Subcutaneous adipose tissue (tissue), 4 donors: ENCODE results near the gene CMTR2. TPM values are rescaled to one million over a fixed set of nuclear protein-coding genes. Genes with fewer than 3 reads are reported as not detected.

Experiments used
- total RNA-seq, 4 donors: library from RNA; depleted of rRNA; stranded (reverse); fragments of >200 nt; gene quantifications; one replicate each; pipeline ENCODE4 v1.1.0, GENCODE V29; 2016
- TF ChIP-seq, protein P1 (sequence below): fragments of 450-650 bp; IDR thresholded peaks from one replicate; pipeline ENCODE4 v1.5.1; 2016; ENCODE audit warnings: low read depth, mild to moderate bottlenecking, control low read depth, antibody characterized with exemption, moderate library complexity

The CMTR2 gene
- total RNA-seq, 4 donors from 2014 or later = 18.3 to 34.2 (median 24.9) TPM

DNA sequence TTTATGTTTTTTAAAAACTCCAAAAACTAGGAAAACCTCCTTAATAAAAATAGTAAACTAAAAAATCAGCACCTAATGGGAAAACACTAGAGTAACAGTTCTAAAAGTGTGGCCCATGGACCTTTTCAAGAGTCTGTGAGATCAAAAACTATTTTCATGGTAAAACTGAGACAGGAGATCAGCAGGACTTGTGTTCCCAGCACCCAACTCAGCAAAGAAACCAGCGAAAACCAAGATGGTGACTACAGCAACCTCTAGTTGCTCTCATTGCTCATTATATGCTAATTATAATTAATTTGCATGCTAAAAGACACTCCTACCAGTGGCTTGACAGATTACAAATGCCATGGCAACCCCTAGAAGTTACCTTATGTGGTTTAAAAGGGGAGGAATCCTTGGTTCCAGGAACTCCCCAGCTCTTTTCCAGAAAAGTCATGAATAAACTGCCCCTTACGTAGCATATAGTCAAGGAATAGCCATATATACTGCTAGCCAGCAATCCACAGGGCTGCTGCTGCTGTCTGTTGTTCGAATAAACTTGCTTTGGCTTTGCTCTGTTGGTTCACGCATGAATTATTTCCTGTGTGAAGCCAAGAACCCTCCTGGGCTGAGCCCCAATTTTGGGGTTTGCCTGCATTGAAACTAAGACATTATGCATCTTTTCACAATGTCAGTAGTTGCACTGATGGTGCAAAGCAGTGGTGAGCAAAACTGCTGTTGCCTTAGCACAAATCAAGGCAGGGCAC lies 12.4 kb downstream of the CMTR2 start:
- TF ChIP-seq, protein P1, sequence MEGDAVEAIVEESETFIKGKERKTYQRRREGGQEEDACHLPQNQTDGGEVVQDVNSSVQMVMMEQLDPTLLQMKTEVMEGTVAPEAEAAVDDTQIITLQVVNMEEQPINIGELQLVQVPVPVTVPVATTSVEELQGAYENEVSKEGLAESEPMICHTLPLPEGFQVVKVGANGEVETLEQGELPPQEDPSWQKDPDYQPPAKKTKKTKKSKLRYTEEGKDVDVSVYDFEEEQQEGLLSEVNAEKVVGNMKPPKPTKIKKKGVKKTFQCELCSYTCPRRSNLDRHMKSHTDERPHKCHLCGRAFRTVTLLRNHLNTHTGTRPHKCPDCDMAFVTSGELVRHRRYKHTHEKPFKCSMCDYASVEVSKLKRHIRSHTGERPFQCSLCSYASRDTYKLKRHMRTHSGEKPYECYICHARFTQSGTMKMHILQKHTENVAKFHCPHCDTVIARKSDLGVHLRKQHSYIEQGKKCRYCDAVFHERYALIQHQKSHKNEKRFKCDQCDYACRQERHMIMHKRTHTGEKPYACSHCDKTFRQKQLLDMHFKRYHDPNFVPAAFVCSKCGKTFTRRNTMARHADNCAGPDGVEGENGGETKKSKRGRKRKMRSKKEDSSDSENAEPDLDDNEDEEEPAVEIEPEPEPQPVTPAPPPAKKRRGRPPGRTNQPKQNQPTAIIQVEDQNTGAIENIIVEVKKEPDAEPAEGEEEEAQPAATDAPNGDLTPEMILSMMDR = no peak

DNA sequence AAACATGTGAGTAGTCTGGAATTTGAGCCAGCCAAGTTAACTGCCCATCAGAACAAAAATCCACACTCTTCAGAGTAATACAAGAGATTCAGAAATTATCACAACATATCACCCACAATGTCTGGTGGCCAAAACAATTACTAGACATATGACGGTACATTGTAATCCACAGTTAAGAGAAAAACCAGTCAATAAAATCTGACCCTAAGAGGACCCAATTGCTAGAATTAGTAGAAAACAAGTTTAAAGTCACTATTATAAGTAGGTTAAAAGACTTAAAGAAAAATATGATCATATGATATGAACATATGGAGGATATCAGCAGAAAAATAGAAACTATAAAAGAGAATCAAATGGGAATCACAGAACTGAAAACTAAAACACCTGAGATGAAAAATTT lies 15.8 kb downstream of the CMTR2 start:
- TF ChIP-seq, protein P1 = no peak

DNA sequence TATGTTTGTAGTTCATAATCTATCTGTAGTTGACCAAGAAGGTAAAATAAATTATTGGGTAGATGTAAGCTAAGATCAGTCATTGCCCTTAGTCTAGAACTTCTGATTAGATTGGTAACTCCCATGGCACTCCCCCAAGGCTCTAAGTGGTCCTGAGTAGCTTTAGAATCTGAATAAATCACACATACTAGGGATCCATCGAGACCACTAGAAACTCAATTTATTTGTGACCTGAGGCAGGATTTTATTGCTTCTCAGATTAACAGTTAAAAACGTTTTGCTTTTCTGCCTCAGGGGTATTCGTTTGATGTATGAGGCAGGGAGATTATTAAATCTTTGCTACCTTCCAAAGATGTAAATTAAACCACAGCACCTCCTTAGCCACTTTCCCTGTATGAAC lies 24.9 kb downstream of the CMTR2 start:
- TF ChIP-seq, protein P1 = no peak

DNA sequence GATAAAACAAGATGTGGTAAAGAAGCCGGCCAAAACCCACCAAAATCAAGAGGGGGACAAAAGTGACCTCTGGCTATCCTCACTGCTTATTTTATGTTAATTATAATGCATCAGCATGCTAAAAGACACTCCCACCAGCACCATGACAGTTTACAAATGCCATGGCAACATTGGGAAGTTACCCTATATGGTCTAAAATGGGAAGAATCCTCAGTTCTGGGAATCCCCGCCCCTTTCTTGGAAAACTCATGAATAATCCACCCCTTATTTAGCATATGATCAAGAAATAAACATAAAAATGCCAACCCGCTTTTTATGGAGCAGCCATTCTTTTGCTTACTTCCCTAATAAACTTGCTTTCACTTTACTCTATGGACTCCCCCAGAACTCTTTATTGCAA lies 25.6 kb downstream of the CMTR2 start:
- TF ChIP-seq, protein P1 = no peak

DNA sequence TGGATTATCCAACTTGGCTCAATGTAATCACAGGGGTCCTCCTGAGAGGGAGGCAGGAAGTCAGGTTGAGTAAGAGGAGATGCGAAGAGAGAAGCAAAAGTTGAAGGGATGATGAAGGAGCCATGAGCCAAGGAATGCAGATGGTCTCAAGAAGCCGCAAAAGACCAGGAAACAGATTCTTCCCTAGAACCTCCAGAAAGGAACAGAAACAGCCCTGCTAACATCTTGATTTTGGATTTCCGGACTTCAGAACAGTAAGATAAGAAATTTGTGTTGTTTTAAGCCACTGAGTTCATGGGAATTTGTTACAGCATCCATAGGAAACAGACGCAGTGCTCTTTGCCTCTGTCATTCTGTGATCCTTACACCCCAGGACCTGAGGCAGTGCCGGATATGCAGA lies 26.8 kb downstream of the CMTR2 start:
- TF ChIP-seq, protein P1 = no peak

DNA sequence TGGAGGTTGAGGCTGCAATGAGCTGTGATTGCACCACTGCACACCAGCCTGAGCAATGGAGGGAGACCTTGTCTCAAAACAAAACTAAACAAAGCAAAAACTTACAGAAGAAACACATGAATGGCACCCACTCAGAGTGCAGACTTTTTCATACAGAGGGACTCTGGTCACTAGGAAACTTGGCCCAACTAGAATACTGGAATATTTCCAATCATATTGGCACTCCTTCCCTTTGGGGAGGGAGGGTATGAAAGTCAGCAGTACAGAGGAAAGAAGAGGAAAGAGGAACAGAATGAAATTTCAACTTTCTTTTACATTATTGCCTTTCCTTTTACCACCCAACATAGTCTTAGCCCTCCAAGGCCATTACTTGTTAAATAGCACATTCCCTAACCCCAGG lies 28.2 kb downstream of the CMTR2 start:
- TF ChIP-seq, protein P1 = no peak

DNA sequence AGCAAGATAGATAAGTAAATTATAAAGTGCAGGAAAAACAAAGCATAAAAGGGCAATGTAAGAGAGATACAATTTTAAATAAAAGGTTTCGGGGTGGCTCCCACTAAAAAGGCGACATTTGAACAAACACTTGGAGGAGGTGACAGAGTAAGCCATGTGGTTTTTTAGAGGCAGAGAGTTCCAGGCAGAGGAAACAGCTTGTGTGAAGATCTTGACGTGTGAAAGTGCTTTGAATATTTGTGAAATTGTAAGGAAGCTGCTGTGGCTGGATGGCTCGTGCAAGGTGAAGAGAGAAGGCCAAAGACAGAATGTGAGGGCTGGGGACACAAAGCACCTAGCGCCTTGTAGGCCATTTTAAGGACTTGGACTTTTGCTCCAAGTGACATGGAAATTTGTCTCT lies 30.1 kb downstream of the CMTR2 start:
- TF ChIP-seq, protein P1 = no peak
